K562 (cell line): ENCODE measurements around the gene ENDOV. TPM values are rescaled to one million over a fixed set of nuclear protein-coding genes. Genes with fewer than 3 reads are reported as not detected.
A peak's percentile ranks its signal among the peaks of the same experiment; 100 is the strongest.

Experiments
- ARID2 ChIP-seq: fragments of 450-650 bp; IDR thresholded peaks from 2 replicates; pipeline ENCODE4 v1.6.1; 2017; ENCODE audit warnings: antibody characterized with exemption, mild to moderate bottlenecking
- CHCHD3 ChIP-seq: fragments of 250-450 bp; sonication (Bioruptor Pico); IDR thresholded peaks from 2 replicates; pipeline ENCODE4 v2.1.2; 2022; ENCODE audit warnings: mild to moderate bottlenecking
- CTCF ChIP-seq, 3 experiments: IDR thresholded peaks in 2 of 3; conservative IDR thresholded peaks in 1 of 3; 2 replicates each; pipeline ENCODE4 v1.5.1; 2011 to 2012; ENCODE audit warnings: low read length in 3 of 3, mild to moderate bottlenecking in 3 of 3, control low read depth in 2 of 3, improper control_type of control experiment in 1 of 3, inconsistent platforms in 1 of 3, low read depth in 1 of 3, mixed read lengths in 1 of 3, moderate library complexity in 1 of 3; ENCODE audit not compliant: insufficient read depth in 2 of 3
- ESRRA ChIP-seq: fragments of 450-650 bp; IDR thresholded peaks from 2 replicates; pipeline ENCODE4 v1.6.1; 2014; ENCODE audit warnings: low read depth, mild to moderate bottlenecking, moderate library complexity, borderline replicate concordance
- HNRNPL ChIP-seq: fragments of 200-400 bp; formaldehyde crosslinking; IDR thresholded peaks from 2 replicates; pipeline ENCODE4 v1.6.1; 2017; ENCODE audit warnings: low read depth, mild to moderate bottlenecking, low read length
- NELFE ChIP-seq: IDR thresholded peaks from 2 replicates; pipeline ENCODE4 v1.6.1; 2011; ENCODE audit warnings: mild to moderate bottlenecking; ENCODE audit not compliant: insufficient read depth, insufficient read length
- NR0B1 ChIP-seq: fragments of 450-650 bp; IDR thresholded peaks from one replicate; pipeline ENCODE4 v1.6.1; 2018; ENCODE audit warnings: mild to moderate bottlenecking, moderate library complexity; ENCODE audit not compliant: partially characterized antibody
- RAD51 ChIP-seq: fragments of 450-650 bp; IDR thresholded peaks from 2 replicates; pipeline ENCODE4 v1.7.1; 2016; ENCODE audit warnings: low read depth, mild to moderate bottlenecking, borderline replicate concordance
- RBM25 ChIP-seq: fragments of 200-400 bp; formaldehyde crosslinking; IDR thresholded peaks from 2 replicates; pipeline ENCODE4 v1.6.1; 2018; ENCODE audit warnings: low read length, low read depth, moderate library complexity; ENCODE audit not compliant: severe bottlenecking
- RUNX1 ChIP-seq: sonication (generic); IDR thresholded peaks from 2 replicates; pipeline ENCODE4 v1.6.1; 2016; ENCODE audit warnings: antibody characterized with exemption, low read depth
- SUPT5H ChIP-seq: fragments of 450-650 bp; IDR thresholded peaks from 2 replicates; pipeline ENCODE4 v1.6.1; 2016
- TCFL5 ChIP-seq: fragments of 250-450 bp; sonication (Bioruptor Pico); conservative IDR thresholded peaks from 2 replicates; pipeline ENCODE4 v1.6.1; 2021; ENCODE audit warnings: mild to moderate bottlenecking, moderate library complexity, matching md5 sums
- USF2 ChIP-seq: sonication (generic); formaldehyde crosslinking; IDR thresholded peaks from 2 replicates; pipeline ENCODE4 v1.5.0; 2020; ENCODE audit warnings: missing genetic modification reagents
- VEZF1 ChIP-seq: fragments of 200-800 bp; sonication (Bioruptor generic); IDR thresholded peaks from 2 replicates; pipeline ENCODE4 v1.6.1; 2017; ENCODE audit warnings: missing genetic modification characterization, missing compliant biosample characterization
- ZBTB7A ChIP-seq: IDR thresholded peaks from 2 replicates; pipeline ENCODE4 v1.6.1; 2011; ENCODE audit warnings: low read depth, mild to moderate bottlenecking, low read length, moderate library complexity, borderline replicate concordance; ENCODE audit not compliant: control insufficient read depth
- ZNF316 ChIP-seq: fragments of 450-650 bp; IDR thresholded peaks from 2 replicates; pipeline ENCODE4 v1.6.1; 2016
- ZNF518B ChIP-seq: fragments of 250-450 bp; sonication (Bioruptor Pico); IDR thresholded peaks from 2 replicates; pipeline ENCODE4 v1.5.0; 2021; ENCODE audit warnings: mild to moderate bottlenecking, moderate library complexity
- polyA plus RNA-seq, 8 experiments: library from polyadenylated mRNA; depleted of rRNA in 4 of 8; stranded (reverse) in 5 of 8; unstranded in 3 of 8; fragments of >200 nt; fragmentation: Nextera tagmentation in 2 of 8; fragmentation: Illumina TruSeq in 1 of 8; extraction: Ambion mirVana in 2 of 8; extraction: Trizol in 1 of 8; gene quantifications; 2 replicates each; pipeline versions ENCODE4 v1.2.1 to v1.2.3, GENCODE V29; 2011 to 2014; ENCODE audit warnings: inconsistent platforms in 1 of 8, missing spikeins in 1 of 8
- total RNA-seq, 7 experiments: library from RNA; depleted of rRNA in 6 of 7; stranded (reverse); fragments of >200 nt in 6 of 7; fragmentation: Illumina TruSeq in 2 of 7; extraction: Trizol in 2 of 7; gene quantifications; 2 replicates each; pipeline versions ENCODE4 v1.2.1 to v1.2.3, GENCODE V29; 2011 to 2021; ENCODE audit warnings: low replicate concordance in 1 of 7

The ENDOV gene
- total and polyA plus RNA-seq, 9 of the 15 experiments (the other 6 are each of a cell fraction or from before 2014, with no cell fraction given): 1.2 to 8.2 (median 3.7) TPM

- TF ChIP-seq NR0B1 (no peak), ZNF316 (no peak), ARID2 (no peak), USF2 (peak; percentile 82), HNRNPL (no peak), SUPT5H (no peak), ESRRA (peak; percentile 40; the same call in 1 of the 2 replicates), CHCHD3 (CRISPR knock-in tag) (no peak), RBM25 (no peak), ZNF518B (CRISPR knock-in tag) (no peak), RAD51 (peak; percentile 85), CTCF (IDR thresholded peaks at IDR 0.05 in 2 of 3, conservative IDR thresholded peaks at IDR 0.05 in 1 of 3; ENCODE audit: insufficient read depth in 2 of 3, low read depth in 1 of 3, low read length in 3 of 3) (peak in 2 of 3 experiments; percentile 6 to 15; a peak in 1 of 6 replicates), ZBTB7A (no peak), TCFL5 (no peak), RUNX1 (no peak), VEZF1 (CRISPR knock-in tag) (peak; percentile 71), NELFE (no peak)
These were observed 59.4 kb downstream of the ENDOV start (continued) for GRCh38 chr17:80474231-80474960.
